ENCODE results near the gene AP5Z1.

Gene AP5Z1

DNA sequence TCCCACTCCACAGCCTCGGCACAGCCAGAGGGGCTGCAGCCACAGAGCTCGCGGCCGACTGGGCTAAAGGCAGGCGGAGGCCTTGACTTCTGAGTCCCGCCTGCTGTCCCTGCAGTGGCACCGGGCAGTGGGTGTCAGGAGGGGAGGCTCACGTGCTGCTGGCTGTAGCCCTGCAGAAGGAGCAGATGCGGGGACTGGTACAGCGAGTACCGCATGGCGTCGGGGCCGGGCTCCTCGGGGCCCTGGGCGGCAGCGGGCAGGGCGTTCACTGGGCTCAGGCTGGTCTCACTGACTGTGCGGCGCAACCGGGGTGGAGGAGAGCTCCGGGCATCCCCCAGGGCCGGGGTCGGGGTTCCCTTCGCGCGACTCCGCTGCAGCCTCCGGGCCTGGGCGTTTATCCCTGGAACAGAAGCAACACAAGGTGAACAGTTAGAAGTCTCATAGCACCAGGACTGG, 60.8 kb downstream of the AP5Z1 start:
- no peak for TF ChIP-seq CTCF (IDR thresholded peaks at IDR 0.05; ENCODE audit: borderline replicate concordance, insufficient read depth, low read depth, low read length)
- no peak overlapping the region for H3K4me3 ChIP-seq (ENCODE audit: low read depth, low read length)

DNA sequence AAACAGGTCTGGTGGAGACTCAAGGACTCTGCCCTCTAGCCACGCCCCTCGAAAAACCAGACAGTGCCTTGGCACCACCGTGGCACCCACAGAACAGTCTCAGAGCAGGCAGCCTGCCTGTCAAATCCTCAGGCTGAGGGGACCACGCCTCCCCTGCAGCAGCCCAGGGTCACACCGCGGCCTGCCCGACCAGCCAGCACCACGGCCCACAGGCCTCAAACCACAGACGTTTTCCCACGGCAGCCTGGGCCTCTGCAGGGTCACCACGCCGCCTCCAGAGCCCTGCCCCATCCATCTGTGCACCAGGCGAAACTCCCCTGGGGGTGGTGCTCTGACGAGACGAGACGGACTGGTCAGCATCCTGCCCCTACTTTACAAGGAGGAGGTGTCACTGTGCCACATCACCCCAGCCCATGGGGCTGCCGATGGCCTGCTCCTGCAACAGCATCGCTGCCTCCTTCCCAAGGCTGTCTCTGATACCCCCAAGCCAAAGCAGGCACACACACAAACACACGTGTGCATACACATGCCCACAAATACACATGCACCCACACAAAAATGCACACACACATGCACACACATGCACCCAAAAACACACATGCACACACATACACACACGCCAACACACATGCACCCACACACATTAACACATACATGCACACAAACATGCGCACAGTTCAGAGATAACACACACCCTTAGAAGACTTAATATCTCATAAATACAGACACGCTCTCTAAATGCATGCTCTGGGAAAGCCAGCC, 61.8 kb downstream of the AP5Z1 start:
- H3K4me3 ChIP-seq (ENCODE audit: low read depth, low read length), result no peak overlapping the region
- no peak for TF ChIP-seq CTCF (IDR thresholded peaks at IDR 0.05; ENCODE audit: borderline replicate concordance, insufficient read depth, low read depth, low read length)

GRCh38 chr7:4837803-4838625, 62.6 kb downstream of the AP5Z1 start:
- TF ChIP-seq CTCF (IDR thresholded peaks at IDR 0.05; ENCODE audit: borderline replicate concordance, insufficient read depth, low read depth, low read length), result no peak
- H3K4me3 ChIP-seq (ENCODE audit: low read depth, low read length), result no peak overlapping the region

GRCh38 chr7:4838626-4839334, 63.4 kb downstream of the AP5Z1 start:
- no peak overlapping the region for H3K4me3 ChIP-seq (ENCODE audit: low read depth, low read length)
- TF ChIP-seq CTCF (IDR thresholded peaks at IDR 0.05; ENCODE audit: borderline replicate concordance, insufficient read depth, low read depth, low read length), result no peak

GRCh38 chr7:4840079-4840501, 64.7 kb downstream of the AP5Z1 start:
- TF ChIP-seq CTCF (IDR thresholded peaks at IDR 0.05; ENCODE audit: borderline replicate concordance, insufficient read depth, low read depth, low read length), result no peak
- H3K4me3 ChIP-seq (ENCODE audit: low read depth, low read length), result no peak overlapping the region

All from GM12875 (cell line).